Suppressor macrophage (primary cell): ENCODE data around the gene EPB41L4A.
"Not testable (repeated sequence)": the region's sequence is repeated elsewhere in the genome, so short reads cannot be mapped to it uniquely, and the experiment has no call there.

Experiments used
- DNase-seq, 4 experiments: peaks; one replicate each; pipeline ENCODE4 v3.0.0-alpha.2; 2020 to 2022

The EPB41L4A gene

DNA sequence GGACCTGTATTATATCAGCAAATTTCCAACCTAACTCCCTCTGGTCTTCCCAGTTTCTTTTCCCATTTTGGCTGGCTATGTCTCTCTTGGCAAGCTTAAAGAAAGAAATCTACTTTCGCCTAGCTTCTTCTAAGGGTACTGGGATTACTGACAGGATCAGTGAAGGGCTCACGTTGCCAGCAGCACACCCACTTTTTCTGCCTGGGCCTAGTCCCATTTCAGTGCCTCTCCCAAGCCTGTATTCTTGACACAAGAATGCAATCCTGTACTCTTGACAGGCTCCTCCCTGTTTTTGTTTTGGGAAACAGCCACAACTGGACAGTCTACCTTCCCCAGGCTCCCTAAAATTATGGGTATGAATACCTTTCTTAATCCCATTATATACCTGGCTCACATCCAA lies 170.5 kb downstream of the EPB41L4A start:
- DNase-seq, result no peak

DNA sequence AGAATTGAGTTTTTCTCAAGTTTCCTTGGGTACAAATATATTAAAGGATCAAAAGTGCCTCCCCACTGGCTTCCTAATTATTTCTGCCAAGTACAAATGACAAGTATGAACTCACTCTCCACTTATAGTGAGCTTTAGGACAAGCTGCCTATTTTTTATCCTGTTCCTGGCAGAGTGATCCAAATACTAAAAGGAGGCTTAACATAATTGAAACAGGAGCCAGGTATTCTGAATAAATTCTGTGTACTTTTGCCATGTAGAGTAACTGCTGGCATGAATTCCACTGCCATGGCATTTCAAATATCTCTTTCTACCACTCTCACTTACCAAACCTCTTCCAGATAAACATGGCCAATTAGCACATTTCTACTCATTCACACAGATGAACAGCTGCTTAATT lies 171.1 kb downstream of the EPB41L4A start:
- DNase-seq, result no peak

DNA sequence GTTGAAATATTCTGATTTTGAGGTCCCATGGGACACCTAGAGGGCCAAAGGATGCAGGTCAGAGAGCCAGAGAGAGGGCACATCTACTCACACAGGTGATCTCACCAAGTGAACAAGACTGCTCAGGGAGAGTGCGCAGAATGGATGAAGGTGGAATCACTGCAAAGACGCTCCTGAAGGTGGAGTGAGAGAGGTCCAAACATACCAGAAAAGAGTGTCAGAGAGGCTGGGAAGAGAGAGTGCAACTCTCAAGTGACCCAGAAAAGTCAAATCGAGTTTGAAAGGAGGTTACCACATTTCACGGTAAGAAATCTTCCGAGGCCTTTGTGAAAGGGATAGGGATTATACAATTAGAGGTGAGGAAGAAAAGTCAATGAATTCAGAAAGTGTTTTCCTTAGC lies 173.4 kb downstream of the EPB41L4A start:
- no peak for DNase-seq

DNA sequence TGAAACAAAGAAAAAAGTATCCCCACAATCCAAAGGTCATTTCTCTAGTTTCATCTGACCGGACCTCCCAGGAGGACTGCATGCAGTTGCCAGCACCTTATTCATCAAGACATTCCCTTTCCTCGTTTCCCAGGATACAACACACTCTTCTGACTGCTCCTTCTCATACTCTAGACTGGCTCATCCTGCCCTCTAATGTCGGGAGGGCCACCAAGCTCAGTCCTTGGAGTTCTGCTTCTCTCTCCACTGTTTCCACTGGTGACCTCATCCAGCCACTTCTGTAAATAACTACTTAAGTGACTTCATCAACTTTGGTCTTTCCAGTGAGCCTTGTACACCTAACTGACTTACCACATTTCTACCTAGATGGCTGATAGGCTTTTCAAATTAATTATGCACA lies 179.1 kb downstream of the EPB41L4A start:
- peak in 3 of 4 experiments; percentile 11 to 21 (median 17) for DNase-seq

DNA sequence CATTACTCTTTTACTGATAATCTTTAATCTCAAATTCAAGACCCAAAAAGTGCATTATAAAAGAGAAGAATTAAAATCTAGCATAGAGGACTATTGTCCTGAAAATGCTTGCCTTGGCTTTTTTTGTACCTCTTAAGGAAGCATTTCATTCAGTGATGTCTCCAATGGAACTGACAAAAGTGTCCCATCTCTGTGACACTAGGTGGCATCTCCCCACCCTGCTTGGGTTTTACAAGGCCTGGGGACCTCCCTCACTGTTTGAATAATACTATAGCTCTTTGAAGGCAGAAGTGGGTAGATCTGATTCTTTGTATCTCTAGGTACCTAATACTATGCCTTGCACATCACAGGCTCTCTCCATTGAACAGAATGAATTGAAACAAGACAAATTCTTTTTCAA lies 180.6 kb downstream of the EPB41L4A start:
- DNase-seq, result no peak

DNA sequence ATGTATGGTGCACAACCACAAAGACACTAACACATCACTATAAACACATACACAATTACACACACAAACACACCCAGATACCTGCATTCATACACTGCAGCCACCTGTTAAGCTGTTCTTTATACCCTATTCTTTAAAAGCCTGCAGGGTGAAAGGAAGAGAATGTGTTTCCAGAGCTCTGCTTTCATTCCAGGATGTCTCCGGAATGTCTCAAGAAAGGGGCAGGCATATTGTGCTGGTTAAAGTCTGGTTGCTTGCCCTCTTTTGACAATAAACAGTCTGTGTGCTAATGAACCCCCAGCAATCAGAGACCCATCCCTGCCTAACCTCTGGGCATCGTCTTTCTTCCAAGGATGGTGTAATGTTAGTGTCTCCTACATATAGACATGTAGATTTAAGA lies 181.6 kb downstream of the EPB41L4A start:
- DNase-seq, result no peak

DNA sequence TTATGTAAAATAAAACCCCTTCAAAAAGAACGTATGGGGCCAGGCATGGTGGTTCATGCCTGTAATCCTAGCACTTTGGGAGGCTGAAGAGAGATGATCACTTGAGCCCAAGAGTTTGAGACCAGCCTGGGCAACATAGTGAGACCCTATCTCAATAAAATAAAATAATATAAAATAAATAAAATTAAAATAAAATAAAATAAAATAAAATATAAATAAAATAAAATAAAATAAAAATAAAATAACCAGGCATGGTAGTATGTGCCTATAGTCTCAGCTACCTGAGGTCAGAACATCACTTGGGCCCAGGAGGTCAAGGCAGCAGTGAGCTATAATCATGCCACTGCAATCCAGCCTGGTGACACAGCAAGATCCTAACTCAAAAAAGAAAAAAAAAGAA lies 185.1 kb downstream of the EPB41L4A start:
- no peak for DNase-seq

DNA sequence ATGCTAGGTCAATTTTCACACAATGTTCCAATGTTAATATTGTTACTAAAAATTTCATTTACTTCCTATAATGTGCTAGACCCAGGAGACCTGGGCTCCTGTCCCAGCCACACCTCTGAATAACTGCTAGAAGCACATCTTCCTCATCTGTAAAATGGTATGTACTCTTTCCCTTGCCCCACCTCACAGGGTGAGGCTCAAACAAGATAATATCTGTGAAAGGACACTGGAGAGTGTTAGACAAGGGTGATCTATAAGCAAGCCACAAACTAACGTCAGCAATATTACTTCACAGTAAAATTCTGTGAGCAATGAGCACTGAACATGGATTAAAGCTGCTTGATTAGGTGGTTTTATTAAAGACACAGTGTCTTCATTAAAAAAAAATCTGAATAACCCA lies 186.4 kb downstream of the EPB41L4A start:
- no peak for DNase-seq

DNA sequence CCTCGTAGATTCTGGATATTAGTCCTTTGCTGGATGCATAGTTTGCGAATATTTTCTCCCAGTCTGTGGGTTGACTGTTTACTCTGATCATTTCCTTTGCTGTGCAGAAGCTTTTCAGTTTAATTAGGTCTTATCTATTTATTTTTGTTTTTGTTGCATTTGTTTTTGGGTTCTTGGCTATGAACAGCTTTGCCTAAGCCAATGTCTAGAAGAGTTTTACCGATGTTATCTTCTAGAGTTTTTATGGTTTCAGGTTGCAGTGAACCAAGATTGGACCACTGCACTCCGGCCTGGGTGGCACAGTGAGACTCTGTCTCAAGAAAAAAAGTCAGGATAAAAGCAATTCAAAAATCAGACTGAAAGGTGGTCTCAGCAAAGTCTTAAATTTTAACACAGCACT lies 188.5 kb downstream of the EPB41L4A start:
- no peak for DNase-seq

DNA sequence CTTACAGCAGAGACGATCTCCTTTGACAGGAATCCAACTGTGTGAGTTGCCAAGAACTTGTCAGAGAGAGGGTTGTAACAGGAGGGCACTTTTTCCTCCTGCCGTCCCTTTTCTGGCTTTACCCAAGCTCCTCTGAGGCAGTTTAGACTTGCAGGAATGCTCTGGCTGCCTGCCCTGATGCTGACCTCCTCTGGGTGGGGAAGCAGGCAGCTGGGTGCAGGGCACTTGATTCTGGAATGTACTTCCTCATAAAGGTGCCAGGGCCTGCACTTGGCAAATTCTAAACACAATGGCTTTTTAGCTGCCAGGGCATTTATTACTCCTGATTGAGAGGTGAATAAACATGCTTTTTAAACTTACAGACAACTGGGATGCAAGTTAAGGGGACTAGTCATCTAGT lies 190.4 kb downstream of the EPB41L4A start:
- DNase-seq, result peak in 3 of 4 experiments; percentile 3 to 23 (median 21)

DNA sequence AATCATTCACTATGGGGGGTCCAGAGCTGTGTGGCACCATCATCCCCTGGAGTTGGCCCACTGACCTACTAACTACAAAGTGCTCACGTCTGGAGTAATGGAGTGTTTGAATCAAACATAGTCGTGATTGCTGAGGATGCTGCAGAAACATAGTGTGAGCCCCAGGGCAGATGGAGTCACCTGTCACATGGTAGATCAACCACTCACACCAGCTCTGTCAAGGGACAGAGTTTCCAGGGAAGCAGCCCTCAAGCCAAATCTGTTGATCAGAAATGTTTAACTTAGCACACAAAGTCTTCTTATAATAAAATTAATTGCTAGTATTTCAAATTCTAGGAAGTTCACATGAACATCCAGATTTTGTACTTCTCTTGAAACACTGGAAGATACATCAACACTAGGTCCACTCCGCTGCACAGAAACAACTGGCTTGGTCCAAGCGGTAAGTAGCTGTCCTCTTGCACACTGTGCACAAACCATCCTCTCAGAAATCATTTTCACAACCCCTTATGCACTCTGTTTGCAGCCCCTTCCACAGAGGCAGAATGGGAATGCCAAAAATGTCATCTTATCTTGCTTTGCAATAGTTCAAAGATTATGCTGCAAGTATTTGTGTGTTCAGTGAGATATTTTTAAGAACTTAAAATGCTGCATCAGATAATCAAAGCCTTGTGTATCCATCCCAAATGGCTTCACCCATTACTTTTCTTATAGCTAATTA lies 191.0 kb downstream of the EPB41L4A start:
- DNase-seq, result no peak

DNA sequence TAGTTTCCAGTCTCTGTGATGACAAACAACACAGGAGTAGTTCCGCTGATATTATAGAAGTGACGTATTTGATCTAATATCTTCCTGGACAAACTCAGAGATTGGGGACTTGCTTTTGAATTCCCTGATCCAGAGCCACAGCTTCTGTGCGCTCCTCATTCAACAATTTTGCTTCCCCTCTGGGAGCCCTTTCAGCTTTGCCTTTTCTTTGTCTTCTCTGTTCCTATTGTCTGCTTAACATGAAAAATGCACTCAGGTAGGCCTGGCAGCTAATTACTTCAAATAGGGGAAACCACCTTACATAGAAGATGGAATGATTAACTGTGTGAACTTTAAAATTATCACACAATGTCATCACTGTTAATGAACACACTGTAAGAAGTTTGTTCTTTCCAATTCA lies 192.9 kb downstream of the EPB41L4A start:
- DNase-seq, result no peak

DNA sequence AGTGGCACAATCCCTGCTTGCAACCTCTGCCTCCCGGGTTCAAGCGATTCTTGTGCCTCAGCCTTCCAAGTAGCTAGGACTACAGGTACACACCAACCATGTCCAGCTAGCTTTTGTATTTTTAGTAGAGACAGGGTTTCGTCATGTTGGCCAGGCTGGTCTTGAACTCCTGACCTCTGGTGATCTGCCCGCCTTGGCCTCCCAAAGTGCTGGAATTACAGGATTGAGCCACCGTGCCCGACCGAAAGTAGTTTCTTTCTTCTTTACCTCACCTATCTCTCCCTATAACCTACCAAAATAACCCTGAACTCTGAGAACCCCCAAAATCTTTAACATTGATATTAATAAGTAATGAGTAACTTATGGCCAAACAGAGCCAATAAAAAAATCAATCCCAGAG lies 196.1 kb downstream of the EPB41L4A start:
- DNase-seq, result not testable (repeated sequence)

DNA sequence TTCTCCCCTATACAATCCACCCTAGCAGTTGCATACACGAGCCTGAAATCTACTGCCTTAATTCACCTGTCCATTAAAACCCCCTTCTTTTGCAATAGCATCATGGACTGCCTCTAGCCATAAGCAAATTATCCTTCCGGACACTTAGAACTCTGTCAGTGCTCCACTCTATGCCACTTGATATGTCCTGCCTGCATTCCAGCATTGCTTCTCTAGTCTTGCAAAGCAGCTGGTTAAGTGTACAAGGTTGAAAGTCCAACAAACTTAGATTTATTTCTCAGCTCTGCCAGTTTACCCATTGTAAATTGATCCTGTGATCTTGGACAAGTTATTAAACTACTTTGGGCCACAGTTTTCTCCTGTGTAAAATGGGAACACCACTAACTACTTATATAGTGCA lies 197.9 kb downstream of the EPB41L4A start:
- no peak for DNase-seq

DNA sequence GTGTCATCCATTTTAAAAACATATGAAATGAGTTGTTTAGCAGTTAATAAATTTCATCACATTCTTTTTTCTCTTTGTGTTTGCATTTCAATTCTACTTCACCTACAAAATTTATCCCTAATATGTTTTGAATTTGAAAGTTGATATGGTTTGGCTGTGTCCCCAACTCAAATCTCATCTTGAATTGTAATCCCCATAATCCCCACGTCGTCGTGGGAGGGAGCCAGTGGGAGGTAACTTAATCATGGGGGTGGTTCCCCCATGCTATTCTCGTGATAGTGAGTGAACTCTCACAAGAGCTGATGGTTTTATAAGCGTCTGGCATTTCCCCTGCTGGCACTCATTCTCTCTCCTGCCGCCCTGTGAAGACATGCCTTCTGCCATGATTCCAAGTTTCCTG lies 200.1 kb downstream of the EPB41L4A start:
- DNase-seq, result no peak

DNA sequence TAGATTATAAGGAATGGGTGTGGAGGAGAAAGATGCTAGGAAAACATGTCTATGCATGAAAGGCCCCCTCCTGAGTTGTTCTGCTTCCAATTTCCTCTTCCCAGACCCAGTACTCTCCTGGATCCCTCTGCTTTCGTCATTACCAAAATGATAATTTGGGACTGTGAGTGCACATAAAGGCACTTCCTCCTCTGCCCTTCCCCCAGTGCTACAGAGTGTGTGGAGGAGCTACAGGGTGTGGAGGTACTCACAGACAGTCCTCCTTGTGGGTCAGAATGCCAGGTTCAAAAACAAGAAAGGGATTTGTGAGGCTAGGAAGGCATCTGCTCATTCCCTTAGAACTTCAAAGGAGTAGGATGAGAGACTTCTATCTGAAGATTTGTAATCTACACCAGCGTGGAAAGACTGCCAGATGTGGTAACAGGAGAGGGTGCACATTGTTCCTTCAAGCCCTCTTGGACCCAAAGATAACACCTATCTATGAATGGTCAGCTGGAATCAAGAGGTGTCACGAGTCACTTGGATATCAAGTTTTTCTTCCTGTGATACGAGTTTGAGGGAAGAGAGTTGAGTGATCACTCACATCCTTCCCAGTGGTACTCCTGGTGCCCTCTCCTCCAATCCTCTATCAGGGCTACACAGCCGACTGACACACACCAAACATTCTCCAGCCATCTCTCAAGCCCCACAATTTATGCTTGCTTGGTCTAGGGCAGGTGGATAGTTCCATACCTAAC lies 201.1 kb downstream of the EPB41L4A start:
- DNase-seq, result no peak

DNA sequence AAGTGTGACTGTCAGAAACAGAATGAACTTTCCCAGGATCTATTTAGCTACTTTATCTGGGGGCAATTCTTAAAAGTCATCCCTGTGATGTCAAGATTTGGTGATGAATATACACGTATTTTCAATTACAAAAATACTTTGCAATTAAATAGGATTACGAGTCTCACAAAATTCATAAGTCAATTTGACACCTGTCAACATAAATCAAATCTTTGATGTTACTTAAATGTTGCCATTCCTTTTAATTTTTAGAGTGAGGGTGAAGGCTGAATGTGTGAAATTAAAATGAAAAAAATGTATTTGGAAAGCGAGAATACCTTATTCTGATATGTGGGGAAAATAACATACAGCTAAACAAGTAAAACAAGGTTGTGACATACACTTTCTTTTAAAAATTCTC lies 202.9 kb downstream of the EPB41L4A start:
- DNase-seq, result no peak

DNA sequence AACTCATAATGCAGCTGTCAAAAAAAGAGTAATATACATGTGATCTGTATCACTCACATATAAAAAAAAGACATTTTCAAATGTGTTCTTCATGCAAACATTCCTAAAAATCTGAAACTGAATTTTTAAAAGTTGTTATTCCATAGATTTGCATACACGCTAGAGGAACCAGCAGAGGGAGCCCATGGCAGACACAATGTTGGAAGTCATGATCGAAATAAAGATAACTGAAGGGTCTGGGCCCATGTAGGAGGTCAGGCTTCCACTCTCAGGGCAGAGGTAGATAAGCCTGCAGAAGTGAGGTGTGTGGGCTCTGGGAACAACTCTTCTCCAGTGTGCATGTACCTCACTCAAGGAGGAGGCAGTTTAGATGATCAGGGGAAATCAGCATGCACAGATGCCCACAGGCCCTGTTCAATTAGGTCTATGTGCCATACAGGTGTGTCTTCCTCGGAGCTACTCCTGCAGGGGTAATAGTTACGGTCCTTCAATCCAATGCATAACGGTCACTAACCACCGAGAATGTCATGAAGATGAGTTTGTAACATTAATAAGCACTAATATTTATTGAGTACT lies 208.6 kb downstream of the EPB41L4A start:
- DNase-seq, result peak in 3 of 4 experiments; percentile 17 to 44 (median 38)

DNA sequence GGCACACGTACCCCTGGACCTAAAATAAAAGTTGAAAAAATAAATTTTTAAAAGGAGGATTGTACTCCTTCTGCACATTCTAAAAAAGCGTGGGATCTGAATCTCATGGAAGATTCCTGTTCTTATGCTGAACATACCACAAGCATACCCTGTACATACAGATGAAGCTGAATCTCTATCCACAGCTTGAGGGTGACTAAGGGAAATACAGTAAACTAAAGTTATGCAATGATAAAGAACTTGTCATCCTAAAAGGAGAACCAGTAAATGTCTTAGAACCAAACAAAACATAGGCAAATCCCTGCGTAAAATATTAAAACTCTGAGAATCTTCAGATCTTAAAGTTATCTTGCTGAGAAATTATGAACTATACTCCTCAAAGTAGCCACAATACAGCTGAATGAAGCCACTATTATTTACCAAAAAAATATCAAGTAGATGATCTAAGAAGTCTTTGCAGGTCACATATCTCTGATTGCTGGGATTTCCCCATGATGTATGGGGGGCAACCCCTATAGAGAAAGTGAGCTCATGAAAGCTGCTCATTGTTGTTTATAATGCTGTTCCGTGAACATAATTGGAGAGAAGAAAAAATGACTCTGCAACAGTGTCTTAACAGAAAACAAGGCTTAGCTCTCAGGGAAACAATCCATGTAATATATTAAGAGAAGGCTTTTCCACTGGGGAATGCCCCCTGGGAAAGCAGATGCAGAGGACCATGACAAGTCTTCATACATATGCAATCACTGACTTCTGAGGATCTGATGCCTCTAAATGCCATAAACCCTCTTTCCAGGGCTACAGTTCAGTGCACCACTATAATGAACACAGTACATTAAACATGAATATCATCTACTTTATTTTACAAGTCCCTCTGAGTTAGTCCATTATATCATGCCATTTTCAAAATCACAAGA lies 210.1 kb downstream of the EPB41L4A start:
- peak; percentile 19 to 74 (median 46) for DNase-seq

DNA sequence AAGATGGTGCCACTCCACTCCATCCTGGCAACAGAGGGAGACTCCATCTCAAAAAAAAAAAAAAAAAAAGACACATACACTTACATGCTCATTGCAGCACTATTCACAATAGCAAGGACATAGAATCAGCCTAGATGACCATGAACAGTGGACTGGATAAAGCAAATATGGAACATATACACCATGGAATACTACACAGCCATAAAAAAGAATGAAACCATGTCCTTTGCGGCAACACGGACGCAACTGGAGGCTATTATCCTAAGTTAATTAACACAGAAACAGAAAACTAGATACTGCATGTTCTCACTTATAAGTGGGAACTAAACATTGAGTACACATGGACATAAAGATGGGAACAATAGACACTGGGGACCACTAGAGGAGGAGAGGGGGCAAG lies 210.9 kb downstream of the EPB41L4A start:
- not testable (repeated sequence) for DNase-seq

DNA sequence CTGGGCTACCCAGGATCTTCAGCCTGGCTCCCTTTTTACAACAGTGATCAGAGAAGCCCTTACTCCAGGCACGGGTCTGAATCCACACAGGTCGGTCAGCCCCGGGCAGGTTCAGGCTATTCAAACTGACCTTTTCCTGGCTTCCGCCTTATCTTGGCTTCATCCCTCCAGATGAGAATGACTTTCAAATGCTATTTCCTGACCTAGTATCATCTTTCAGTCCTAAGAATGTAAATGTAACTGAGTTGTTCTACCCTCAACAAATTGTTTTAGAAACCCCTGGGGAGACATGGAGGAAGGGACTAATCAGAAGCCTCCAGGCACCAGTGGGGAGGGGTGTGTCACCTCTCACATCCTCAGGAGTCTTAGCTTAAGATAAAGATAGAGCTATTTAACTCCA lies 213.2 kb downstream of the EPB41L4A start:
- DNase-seq, result no peak

DNA sequence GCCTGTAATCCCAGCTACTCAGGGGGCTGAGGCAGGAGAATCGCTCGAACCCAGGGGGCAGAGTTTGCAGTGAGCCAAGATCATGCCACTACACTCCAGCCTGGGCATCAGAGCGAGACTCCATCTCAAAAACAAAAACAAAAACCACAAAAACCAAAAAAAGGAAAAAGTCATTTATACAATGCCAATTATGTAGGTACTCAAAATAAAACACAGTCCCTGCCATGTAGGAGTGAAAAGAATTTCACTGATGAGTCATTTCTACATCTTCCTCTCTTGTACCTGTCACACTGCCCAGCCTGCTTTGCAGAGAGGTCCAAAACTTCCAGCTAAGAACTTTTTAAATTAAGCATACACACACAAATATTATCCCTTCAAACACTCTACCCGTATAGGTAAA lies 215.8 kb downstream of the EPB41L4A start:
- DNase-seq, result no peak

DNA sequence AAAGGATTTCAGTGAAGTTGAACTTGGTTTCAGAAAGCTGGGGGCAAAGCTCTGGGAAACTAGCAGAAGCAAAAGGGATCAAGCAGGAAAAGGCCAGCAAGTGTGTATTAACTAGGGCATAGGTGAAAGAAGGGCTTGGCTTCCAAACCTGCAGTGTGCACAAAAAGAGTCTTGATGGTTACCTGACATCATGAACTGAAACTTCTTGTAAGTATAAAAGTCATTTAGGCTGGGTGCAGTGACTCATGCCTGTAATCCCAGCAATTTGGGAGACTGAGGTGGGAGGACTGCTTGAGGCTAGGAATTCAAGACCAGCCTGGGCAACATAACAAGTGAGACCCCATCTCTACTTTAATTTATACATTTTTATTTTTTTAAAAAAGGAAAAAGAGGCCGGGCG lies 216.4 kb downstream of the EPB41L4A start:
- DNase-seq, result no peak
